NK-92 (cell line): ENCODE results near the gene RAB40C.

ENCODE experiments used
- DNase-seq: peaks from one replicate; lab custom pipeline; 2025; ENCODE audit not compliant: unreplicated experiment; lab: John Stamatoyannopoulos, UW

The RAB40C gene

DNA sequence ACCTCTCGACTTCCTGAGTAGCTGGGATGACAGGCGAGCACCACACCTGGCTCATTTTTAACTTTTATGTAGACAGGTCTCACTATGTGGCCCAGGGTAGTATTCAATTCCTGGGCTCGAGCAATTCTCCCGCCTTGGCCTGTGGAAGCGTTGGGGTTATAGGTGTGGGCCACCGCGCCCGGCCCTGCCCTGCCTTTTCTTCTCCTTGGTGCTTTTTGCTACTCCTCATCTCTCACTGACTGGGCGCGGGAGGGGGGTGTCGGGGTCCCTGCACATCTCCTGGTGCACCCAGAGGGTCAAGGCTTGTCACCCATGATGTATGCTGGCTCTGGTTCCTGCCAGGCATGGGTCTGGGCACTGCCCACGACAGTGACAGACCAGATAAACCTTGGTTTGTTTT, 54.7 kb downstream of the RAB40C start:
- no peak for DNase-seq

DNA sequence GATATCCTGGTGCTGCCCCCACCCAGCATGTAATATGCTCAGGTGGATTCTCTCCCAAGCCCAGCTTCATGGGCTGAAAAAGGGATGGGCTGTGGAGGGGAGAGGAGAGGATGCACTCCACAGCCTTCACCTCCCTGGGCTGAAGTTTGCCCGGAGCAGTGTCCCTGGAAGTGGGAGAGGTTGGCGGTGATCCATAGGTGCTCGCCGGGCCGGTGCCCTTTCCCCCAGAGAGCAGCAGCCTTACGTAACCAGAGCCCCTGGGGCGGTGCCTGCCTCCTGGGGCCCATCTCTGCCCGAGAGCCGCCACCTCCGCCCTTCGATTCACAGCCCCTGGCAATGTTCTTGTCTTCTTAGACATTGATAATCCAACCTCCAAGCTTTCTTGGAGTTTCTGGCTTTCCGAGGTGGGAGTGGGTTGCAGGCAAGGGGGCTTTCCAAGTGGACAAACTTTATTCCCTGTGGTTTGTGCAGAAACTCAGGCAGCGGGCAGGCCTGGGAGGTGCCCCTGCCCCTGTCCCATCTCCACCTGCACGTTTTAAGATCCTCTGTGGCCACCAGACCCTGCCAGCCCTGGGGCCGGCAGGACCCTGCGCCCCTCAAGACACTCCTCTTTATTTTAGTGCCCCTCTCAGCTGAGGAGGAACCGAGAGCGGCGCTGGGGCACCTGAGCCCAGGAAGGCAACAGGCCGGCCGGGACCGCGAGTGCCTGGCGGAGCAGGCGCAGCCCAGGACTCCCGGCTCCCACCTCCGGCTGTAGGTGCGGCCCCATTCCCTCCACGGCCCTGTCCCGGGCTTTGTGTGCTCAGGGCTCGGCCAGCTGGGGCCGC, 56.2 kb downstream of the RAB40C start:
- DNase-seq = no peak

DNA sequence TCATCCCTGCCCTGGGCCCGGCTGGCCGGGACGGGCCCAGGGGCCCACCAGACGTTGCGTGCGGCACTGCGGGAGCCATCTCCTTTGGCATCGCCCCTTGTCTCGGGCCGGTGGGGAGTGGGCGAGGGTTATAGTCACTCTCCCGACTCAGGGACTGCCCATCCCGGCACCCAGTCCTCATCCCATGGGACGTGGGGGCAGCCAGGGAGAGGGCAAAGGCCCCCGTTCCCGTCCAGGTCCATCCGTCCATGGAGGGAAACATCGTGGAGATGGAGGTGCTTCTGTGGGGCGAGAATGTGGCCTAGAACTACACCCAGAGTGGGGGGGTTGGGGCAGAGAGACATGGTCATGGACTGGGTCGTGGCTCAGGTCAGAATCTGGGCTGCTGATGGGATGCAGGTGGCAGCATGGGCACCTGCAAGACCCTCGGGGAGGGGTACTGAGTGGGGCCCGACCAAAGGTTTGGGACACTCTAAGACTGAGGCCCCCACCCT, 56.9 kb downstream of the RAB40C start:
- no peak for DNase-seq

DNA sequence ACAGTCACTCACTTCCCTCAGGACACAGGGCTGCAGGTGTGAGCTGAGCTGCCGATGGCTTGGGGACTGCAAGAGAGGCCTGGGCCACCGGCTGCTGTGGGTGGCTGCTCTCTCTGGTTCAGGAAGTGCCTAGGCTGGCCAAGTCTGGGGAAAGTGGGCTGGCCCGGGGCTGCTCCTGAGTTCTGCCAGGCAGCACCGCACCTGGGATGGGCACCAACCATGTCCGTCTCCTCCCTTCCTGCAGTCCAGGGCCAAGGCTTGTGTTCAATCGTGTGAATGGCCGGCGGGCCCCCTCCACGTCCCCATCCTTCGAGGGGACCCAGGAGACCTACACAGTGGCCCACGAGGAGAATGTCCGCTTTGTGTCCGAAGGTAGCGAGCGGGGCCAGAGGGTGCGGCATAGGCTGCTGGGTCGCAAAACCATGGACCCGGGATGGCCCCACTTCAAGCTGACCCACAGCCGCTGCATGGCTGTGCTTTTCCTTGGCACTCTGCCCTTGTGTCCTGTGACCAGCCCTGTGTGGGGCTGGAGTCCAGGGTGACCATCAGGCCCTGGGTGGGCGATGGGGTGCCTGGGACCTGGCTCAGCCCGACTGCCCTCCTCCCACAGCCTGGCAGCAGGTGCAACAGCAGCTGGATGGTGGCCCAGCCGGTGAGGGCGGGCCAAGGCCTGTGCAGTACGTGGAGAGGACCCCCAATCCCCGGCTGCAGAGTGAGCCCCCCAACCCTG, 57.5 kb downstream of the RAB40C start:
- no peak for DNase-seq

DNA sequence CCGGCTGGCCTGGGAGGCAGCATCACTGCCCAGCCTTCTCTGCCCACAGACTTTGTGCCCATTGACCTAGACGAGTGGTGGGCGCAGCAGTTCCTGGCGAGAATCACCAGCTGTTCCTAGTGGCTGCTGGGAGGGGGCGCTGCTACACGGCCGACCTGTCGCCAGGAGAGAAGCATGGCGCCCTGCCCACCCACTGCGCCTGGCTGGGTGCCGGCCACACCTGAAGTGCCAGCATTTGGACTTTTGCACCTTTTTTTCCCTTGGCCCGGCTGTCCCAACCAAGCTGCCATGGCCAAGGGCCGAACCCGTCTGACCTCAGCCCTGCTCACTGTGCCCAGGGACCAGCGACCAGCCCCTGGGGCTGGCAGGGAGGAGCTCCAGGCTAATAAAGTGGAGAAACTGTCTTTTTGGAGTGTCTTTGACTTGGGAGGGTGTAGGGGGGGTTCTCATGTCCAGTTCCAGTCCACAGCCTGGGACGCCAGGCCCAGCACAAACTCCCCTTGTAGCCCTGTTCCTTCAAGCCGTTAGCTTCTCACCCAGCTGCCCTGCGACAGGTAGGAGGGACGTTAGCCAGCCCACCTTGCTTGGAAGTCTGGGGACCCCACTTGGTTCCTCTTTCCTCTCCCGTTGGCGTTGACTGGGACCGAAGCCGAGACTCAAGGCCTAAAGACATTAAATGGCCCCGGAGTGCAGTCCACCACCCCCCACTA, 58.4 kb downstream of the RAB40C start:
- no peak for DNase-seq

DNA sequence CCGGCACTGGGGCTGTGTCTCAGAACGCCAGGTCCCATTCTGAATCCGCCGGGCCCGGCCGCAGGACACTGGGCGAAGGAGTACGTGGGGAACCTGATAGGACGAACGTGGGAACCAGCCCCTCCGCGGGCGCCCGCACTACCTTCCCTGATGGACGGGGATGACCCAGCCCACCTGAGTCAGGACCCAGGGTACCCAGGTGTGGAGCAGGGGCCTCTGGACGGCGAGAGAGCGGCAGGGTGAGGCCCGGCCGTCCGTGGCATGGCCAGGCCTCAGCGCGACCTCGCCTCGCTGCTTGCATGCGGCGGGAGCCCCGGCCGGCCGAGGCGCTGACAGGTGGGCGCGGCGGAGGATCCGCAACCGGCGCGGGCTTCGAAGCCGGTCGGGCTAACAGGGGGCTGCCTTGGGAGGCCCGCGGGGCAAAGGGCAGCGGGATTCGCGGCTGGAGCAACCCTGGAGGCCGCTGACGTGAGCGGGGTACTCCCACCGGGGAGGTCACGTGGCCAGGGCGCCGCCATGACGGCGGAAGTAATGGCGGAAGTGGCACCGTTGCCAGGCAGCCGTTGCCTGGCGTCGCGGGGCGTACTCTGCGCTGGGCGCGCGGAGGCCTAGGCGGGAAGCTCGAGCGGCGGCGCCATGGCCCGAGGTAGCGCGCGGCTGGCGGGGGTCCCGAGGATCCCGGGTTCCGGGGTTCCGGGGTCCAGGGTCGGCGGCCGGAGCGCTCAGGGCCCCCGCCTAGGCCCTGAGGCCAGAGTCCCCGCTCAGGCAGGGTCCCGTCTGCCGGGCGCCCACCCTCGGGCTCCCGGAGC, 59.1 kb downstream of the RAB40C start, which contains the start of gene WDR90:
Gene WDR90, plus strand, starts transcription at position 585 of the 809 bp plus-strand sequence. Its CDS starts 52 bp downstream, at position 637.
- peak; percentile 54 for DNase-seq

DNA sequence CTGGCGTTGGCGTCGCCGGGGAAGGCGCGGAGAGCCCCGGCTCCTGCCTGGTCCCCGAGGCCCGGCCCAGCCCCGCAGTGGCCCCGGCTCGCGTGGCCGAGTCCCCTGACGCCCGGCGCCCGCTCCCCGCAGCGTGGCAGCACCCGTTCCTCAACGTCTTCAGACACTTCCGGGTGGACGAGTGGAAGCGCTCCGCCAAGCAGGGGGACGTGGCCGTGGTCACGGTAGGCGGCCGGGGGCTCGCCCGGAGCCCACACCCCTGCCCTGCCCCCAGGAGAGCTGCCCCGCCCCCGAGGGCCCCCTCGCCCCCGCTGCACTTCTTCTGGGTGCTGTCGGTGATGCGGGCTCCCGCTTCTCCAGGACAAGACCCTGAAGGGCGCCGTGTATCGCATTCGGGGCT, 59.8 kb downstream of the RAB40C start:
- no peak for DNase-seq

DNA sequence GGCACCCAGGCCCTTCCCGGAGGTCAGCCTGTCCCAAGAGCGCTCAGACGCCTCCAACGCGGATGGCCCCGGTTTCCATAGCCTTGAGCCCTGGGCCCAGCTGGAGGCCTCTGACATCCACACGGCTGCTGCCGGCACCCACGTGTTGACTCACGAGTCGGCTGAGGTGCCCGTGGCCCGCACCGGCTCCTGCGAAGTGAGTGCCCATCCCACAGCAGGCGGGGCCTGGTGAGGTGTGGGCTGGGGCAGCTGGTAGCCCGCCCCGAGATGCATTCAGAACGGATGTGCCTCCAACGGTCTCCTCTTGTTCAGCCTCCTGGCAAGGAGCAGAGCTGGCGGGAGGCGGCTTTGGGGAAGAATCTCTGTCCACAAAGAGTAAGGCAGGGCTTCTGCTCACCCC, 62.0 kb downstream of the RAB40C start:
- no peak for DNase-seq

DNA sequence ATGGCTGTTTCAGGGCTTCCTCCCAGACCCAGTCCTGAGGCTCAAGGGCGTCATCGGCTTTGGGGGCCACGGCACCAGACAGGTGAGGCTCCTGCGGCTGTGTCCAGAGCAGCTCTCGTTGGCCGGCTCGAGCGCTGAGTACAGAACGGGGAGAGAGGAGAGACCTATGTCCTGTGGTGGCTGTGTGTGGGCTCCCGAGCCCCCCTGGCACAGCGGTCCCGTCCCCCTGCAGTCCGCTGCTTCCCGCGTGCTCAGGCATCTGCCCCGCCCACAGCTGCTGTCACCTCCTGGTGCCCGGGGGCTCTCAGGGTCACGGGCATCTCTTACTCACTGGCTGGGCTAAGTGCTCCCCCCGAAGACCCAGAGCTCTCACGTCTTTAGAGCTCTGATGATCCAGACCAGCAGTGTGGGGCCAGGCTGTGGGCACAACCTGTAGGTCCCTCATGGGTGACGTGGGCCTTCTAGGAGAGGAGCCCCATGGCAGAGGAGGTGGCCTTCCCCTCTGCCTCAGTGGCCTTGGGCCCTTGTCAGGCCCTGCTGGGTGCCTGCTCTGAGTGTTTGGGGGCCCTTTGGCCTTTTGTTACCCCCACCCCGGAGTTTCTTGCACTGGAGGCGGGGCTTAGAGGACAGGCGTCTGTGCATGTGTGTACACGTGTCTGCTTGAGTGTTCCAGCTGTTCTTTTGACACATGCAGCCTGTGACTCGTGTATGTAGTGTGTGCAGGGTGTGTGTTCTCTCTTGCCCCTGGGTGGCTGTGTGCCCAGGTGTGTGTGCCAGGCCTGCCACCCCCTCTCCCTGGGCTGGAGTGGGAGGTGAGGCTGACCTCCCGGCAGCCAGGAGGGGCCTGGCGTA, 62.8 kb downstream of the RAB40C start:
- DNase-seq = no peak

DNA sequence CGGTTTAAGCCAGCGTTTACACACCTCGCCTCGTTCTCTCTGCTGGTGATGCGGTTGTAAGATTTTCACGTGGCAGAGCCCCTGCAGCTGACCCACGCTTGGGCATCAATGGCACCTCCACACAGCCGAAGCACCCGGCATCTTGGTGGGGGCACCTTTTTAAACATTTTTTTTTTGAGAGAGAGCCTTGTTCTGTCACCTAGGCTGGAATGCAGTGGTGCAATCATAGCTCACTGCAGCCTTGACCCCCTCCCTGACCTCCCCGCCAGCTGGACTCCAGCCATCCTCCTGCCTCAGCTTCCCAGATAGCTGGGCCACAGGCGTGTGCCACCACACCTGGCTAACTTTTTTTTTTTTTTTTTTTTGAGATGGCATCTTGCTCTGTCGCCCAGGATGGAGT, 64.2 kb downstream of the RAB40C start:
- no peak for DNase-seq

DNA sequence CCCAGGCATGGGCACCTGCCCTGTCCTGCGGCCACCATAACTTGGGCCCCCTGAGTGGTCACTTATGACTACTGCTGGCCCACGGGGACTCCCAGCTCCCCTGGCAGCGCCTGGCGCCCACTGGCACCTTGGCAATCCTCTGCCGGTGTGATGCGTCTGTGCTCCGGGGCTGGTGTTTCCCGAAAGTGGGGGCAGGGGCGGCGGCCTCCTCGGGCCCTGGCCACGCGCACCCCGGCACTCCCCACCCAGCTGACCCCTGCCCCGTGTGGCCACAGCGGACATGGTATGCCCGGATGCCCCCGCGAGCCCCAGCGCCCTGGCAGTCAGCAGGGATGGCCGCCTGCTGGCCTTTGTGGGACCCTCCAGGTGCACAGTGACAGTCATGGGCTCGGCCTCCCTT, 67.6 kb downstream of the RAB40C start:
- no peak for DNase-seq

DNA sequence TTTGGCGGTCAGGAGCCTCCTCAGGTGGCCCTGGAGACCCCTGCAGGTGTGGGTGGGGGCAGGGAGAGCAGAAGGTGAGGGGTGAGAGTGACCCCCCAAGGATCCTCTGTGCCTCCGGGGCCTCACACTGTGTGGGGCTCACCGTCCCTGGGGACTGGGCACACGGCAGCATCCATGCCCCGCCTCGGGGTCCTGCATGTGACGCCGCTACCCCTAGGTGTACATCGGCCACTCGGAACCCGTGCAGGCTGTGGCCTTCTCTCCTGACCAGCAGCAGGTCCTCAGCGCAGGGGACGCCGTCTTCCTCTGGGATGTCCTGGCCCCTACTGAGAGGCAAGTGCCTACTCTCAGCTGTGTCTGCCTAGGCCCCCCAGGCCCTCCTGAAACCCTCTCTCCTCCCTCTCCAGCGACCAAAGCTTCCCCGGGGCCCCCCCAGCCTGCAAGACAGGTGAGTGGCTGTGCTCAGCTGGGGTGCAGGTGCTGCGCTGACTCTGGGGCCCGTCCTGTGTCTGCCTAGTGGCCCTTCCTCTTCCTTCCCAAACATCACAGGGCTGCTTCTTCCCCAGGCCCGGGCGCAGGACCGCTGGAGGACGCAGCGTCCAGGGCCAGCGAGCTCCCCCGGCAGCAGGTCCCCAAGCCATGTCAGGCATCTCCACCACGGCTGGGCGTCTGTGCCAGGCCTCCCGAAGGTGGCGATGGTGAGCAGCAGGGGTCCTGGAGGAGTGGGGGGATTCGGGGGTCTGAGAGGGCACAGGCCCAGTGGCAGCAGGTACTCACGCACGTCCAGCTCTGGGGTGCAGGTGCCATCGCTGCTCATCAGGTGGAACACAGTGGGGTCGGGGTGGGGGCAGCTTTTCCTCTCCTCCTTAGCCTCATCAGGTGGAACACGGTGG, 69.1 kb downstream of the RAB40C start:
- DNase-seq = no peak

DNA sequence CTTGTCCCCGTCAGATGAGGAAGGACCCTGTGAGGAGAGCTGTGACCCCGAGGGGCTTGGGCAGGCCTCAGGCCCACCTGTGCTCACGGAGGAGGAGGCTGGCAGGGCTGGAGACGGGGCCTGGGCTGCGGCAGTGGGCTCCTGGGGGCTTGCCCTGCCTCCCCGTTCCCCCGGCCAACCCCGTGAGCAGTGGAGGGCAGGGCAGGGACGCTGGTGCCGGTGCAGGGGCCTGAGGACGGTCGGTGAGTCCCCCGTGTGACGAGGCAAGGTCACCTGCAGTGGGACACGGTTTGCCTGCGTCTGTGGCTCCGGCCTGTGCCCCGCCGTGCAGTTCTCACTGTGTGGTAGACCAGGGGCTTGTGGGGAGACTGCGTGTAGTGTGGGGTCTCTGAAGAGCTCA, 69.8 kb downstream of the RAB40C start:
- no peak for DNase-seq

DNA sequence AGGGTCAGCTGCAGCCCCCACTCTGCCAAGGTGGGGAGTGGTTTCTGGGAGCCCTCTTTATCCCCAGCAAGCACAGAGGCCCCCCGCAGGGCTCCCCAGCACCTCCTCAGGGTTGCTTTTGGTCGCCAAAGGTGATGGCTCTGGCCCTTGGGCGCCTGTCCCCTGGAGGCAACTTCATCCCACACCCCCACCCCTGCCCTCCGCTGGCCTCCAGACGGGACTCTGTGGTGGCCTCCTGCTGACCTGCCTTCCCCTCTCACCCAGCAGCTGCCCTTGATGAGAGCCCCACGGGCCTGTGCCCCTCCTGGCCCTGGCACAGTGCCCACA, 70.2 kb downstream of the RAB40C start:
- no peak for DNase-seq

DNA sequence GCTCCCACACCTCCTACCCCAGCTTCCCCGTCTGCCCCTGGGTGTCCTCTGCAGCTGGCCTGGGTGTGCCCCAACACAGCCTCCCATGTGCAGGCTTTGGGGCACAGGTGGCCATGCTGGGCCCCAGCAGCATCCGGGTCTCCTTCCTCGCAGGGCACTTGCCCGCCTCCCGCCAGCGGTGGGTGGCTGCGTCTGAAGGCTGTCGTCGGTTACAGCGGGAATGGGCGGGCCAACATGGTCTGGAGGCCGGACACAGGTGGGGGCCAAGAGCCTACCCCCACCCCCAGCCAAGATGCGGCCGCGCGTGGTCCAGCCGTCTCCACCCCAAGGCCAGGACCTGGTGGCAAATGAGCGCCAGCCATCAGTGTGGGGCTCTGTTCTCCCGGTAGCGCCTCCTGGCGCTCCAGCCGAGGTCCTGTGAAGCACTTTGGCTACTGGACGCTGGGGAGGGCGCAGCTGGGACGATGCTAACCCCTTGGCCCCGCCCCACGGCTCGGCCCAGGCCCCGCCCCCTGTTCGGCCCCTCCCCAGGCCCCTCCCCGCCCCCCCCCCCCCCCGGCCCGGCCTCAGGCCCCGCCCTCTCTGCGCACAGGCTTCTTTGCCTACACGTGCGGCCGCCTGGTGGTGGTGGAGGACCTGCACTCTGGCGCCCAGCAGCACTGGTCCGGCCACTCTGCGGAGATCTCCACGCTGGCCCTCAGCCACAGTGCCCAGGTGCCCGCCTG, 70.8 kb downstream of the RAB40C start:
- DNase-seq = no peak

DNA sequence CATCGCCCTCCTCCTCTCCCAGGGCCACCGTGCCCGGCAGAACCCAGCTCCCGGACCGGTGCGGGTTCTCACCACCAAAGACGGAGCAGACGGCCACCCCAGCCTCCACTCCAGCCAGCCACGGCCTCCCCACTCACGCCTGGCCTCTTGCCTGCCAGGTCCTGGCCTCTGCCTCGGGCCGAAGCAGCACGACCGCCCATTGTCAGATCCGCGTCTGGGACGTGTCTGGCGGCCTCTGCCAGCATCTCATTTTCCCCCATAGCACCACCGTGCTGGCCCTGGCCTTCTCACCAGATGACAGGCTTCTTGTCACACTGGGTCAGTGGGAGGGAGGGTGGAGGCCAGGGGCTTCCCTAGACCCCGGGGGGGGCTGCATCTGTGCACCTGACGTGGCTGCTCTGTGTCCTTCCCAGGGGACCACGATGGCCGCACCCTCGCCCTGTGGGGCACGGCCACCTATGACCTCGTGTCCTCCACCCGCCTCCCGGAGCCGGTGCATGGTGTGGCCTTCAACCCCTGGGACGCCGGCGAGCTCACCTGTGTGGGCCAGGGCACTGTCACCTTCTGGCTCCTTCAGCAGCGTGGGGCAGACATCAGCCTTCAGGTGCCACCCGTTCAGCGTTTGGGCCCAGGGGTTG, 71.4 kb downstream of the RAB40C start:
- DNase-seq = no peak

DNA sequence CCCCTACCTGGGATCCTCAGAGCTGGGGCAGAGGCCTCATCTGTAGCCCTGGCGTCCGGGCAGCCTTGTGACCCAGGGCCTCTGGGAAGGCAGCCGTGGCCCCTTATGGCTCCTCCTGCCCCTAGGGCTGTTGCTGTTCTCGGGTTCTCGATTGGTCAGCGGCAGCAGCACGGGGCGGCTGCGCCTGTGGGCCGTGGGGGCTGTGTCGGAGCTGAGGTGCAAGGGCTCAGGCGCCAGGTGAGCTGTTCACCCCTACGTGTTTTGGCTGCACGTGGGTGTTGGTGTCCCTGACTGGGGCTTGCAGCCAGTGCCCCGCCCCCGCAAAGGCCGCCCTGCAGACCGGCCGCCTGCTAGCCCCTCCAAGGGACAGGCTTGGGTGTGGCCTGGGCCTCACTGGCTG, 72.2 kb downstream of the RAB40C start:
- no peak for DNase-seq

DNA sequence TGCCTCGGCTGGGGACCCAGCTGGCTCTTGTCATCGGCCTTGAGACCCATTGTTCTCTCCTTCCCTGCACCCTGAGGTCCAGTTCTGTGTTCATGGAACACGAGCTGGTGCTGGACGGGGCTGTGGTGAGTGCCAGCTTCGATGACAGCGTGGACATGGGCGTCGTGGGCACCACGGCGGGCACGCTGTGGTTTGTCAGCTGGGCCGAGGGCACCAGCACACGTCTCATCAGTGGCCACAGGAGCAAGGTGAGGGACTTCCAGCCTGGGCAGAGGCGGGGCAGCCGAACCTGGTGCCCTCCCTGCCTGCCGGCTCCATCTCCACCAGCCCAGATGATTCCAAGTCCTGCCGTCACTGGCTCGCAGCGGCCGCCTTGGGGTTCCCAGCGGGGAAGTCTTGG, 72.7 kb downstream of the RAB40C start:
- no peak for DNase-seq
